ENCODE measurements around the gene RPL37. TPM values are rescaled to one million over a fixed set of nuclear protein-coding genes. Genes with fewer than 3 reads are reported as not detected.

RPL37 gene
- total RNA-seq, 1 experiment from 2014 or later: 2,063 TPM

DNA sequence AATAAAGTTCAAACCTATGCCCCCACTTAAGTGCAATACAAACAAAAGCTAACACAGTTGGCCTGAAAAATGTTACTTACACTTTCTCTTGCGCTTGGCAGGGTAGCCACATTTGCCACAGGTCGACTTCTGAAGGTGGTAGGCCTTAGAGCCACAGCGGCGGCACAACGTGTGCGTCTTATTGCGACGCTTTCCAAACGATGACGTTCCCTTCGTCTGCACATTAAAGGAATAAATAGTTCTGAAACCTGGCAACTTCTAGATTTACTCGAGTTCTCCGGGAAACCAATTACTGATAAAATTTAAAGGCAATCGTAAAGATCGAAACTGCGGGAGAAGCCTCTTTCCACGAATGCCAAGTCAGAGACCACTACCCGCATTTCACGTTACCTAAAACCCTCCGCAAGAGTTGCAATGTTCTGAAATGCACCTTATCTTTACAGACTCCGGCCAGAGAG is 602 bp downstream of the RPL37 start:
- no peak for DNase-seq (ENCODE audit: unreplicated experiment)
- intact Hi-C loops (cut with micrococcal nuclease): loop anchor here (2.0 kb wide), 1 partner anchor 80 kb away; the partner anchor contains the start of gene TTC33
- no peaks in the 10 kb centered on the region for H3K27me3 Mint-ChIP-seq (ENCODE audit: insufficient read depth, unreplicated experiment)
- TSS peak; percentile 58 for BruUV-seq (replicated peaks)
- CTCF ChIA-PET: interaction anchor here (0.8 kb wide), 1 partner anchor 39 kb away, joined by 3 read pairs; no protein-coding TSS in a partner anchor
- peak overlapping the region; percentile 98 for H3K27ac Mint-ChIP-seq (ENCODE audit: low read depth, unreplicated experiment)
- TF ChIP-seq, protein P1, sequence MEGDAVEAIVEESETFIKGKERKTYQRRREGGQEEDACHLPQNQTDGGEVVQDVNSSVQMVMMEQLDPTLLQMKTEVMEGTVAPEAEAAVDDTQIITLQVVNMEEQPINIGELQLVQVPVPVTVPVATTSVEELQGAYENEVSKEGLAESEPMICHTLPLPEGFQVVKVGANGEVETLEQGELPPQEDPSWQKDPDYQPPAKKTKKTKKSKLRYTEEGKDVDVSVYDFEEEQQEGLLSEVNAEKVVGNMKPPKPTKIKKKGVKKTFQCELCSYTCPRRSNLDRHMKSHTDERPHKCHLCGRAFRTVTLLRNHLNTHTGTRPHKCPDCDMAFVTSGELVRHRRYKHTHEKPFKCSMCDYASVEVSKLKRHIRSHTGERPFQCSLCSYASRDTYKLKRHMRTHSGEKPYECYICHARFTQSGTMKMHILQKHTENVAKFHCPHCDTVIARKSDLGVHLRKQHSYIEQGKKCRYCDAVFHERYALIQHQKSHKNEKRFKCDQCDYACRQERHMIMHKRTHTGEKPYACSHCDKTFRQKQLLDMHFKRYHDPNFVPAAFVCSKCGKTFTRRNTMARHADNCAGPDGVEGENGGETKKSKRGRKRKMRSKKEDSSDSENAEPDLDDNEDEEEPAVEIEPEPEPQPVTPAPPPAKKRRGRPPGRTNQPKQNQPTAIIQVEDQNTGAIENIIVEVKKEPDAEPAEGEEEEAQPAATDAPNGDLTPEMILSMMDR (IDR thresholded peaks at IDR 0.05; ENCODE audit: unreplicated experiment): no peak
- POLR2A ChIA-PET: interaction anchor here (1.0 to 6.0 kb wide), 12 partner anchors 9 to 79 kb away, joined by 3 to 50 read pairs (median 6); partner anchors contain the start of gene TTC33
- H3K4me1 Mint-ChIP-seq (ENCODE audit: insufficient read depth, unreplicated experiment): peaks cover 20% of the 10 kb centered on the region
- H3K4me3 Mint-ChIP-seq (ENCODE audit: unreplicated experiment): peak overlapping the region; percentile 98
- no peaks in the 10 kb centered on the region for H3K9me3 Mint-ChIP-seq (ENCODE audit: unreplicated experiment)
- H3K36me3 Mint-ChIP-seq (ENCODE audit: insufficient read depth, unreplicated experiment): peaks cover 61% of the 10 kb centered on the region

DNA sequence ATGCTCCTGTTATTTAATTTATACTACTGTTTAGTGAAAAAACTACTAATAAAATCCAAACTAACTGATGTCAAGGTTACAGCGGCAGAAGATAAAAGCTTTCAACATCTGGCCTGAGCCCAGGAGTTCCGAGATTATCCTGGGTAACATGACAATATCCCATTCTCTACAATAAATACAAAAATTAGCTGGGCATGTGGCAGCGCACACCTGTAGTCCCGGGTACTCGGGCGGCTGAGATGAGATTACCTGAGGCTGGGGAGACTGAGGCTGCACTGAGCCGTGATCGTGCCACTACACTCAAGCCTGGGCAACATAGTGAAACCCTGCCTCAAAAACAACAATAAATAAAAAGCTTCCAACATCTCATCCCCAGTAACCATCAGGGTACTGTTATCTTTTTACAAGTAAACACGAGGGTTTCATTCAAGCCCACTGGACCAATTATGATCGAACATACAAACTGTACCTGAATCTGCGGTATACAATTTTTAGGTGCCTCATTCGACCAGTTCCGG is 1.3 kb downstream of the RPL37 start:
- peaks cover 26% of the 10 kb centered on the region for H3K4me1 Mint-ChIP-seq (ENCODE audit: insufficient read depth, unreplicated experiment)
- no peaks in the 10 kb centered on the region for H3K27me3 Mint-ChIP-seq (ENCODE audit: insufficient read depth, unreplicated experiment)
- peak overlapping the region; percentile 98 for H3K4me3 Mint-ChIP-seq (ENCODE audit: unreplicated experiment)
- H3K36me3 Mint-ChIP-seq (ENCODE audit: insufficient read depth, unreplicated experiment): peaks cover 68% of the 10 kb centered on the region
- BruUV-seq (replicated peaks): no TSS peak
- H3K9me3 Mint-ChIP-seq (ENCODE audit: unreplicated experiment): no peaks in the 10 kb centered on the region
- DNase-seq (ENCODE audit: unreplicated experiment): no peak
- H3K27ac Mint-ChIP-seq (ENCODE audit: low read depth, unreplicated experiment): peak overlapping the region; percentile 98
- intact Hi-C loops (cut with micrococcal nuclease): loop anchor here (2.0 kb wide), 1 partner anchor 79 kb away; the partner anchor contains the start of gene TTC33
- TF ChIP-seq, protein P1 (IDR thresholded peaks at IDR 0.05; ENCODE audit: unreplicated experiment): no peak
- ChIA-PET CTCF (interaction anchor here (0.8 kb wide), 1 partner anchor 40 kb away, joined by 3 read pairs; no protein-coding TSS in a partner anchor), POLR2A (interaction anchor here (0.7 to 6.0 kb wide), 7 partner anchors 10 to 1666 kb away, joined by 3 to 50 read pairs (median 7); partner anchors contain the start of gene TTC33)

DNA sequence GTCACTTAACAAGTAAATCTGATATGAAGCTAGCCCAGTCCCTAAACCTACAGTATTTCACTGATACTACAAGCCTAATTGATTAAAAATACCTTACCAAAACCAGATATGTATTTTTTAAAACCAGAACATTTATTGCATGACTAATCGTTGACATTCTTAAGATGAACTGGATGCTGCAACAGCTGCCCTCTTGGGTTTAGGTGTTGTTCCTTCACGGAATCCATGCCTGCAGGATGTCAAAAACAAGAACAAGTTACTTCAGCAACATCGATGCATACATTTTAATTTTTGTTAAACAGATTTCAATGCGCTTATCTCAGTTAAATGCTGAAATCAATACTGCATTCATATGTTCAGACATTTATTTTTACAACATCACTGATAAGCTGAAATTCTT is 2.7 kb downstream of the RPL37 start:
- no peak for DNase-seq (ENCODE audit: unreplicated experiment)
- H3K36me3 Mint-ChIP-seq (ENCODE audit: insufficient read depth, unreplicated experiment): peaks cover 82% of the 10 kb centered on the region

More for the DNA sequence above, 2.7 kb downstream of the RPL37 start:
- TF ChIP-seq, protein P1 (IDR thresholded peaks at IDR 0.05; ENCODE audit: unreplicated experiment): no peak
- intact Hi-C loops (cut with micrococcal nuclease): no loop called here
- H3K27me3 Mint-ChIP-seq (ENCODE audit: insufficient read depth, unreplicated experiment): no peaks in the 10 kb centered on the region
- peak overlapping the region; percentile 98 for H3K4me3 Mint-ChIP-seq (ENCODE audit: unreplicated experiment)
- ChIA-PET CTCF (interaction anchor here (0.7 to 1.1 kb wide), 2 partner anchors 35 to 1072 kb away, joined by 3 to 4 read pairs; partner anchors contain the start of gene RIMOC1), POLR2A (interaction anchor here (1.0 to 6.0 kb wide), 8 partner anchors 9 to 77 kb away, joined by 3 to 50 read pairs (median 7); partner anchors contain the start of genes CARD6 and TTC33)
- peaks cover 35% of the 10 kb centered on the region for H3K4me1 Mint-ChIP-seq (ENCODE audit: insufficient read depth, unreplicated experiment)
- H3K9me3 Mint-ChIP-seq (ENCODE audit: unreplicated experiment): no peaks in the 10 kb centered on the region
- no TSS peak for BruUV-seq (replicated peaks)
- H3K27ac Mint-ChIP-seq (ENCODE audit: low read depth, unreplicated experiment): no peak overlapping the region
